IMR-90 (cell line): ENCODE results near the gene MX1.

Experiments
- BHLHE40 ChIP-seq: fragments of 150-350 bp; IDR thresholded peaks from 2 replicates; pipeline ENCODE4 v1.6.1; 2016; ENCODE audit warnings: mild to moderate bottlenecking, low read depth, low read length
- CEBPB ChIP-seq: IDR thresholded peaks from 2 replicates; pipeline ENCODE4 v1.6.1; 2012; ENCODE audit warnings: low read depth, low read length, improper control_type of control experiment
- CHD1 ChIP-seq: IDR thresholded peaks from 2 replicates; pipeline ENCODE4 v1.6.1; 2012; ENCODE audit warnings: low read depth, low read length, improper control_type of control experiment
- CTCF ChIP-seq: conservative IDR thresholded peaks from 2 replicates; pipeline ENCODE4 v1.5.1; 2012; ENCODE audit warnings: mild to moderate bottlenecking, low read depth, low read length, improper control_type of control experiment
- MAFK ChIP-seq: IDR thresholded peaks from 2 replicates; pipeline ENCODE4 v1.6.1; 2012; ENCODE audit warnings: low read depth, low read length, improper control_type of control experiment
- MAZ ChIP-seq: IDR thresholded peaks from 2 replicates; pipeline ENCODE4 v1.6.1; 2012; ENCODE audit warnings: low read depth, mild to moderate bottlenecking, low read length, improper control_type of control experiment, moderate library complexity, borderline replicate concordance
- MXI1 ChIP-seq: IDR thresholded peaks from 2 replicates; pipeline ENCODE4 v1.6.1; 2012; ENCODE audit warnings: low read depth, mild to moderate bottlenecking, low read length, moderate library complexity, borderline replicate concordance
- NFE2L2 ChIP-seq: fragments of 150-350 bp; IDR thresholded peaks from 2 replicates; pipeline ENCODE4 v1.6.1; 2016; ENCODE audit warnings: low read depth, mild to moderate bottlenecking, low read length
- POLR2A ChIP-seq: IDR thresholded peaks from 2 replicates; pipeline ENCODE4 v1.6.1; 2012; ENCODE audit warnings: mild to moderate bottlenecking, low read depth, low read length
- RAD21 ChIP-seq: IDR thresholded peaks from 2 replicates; pipeline ENCODE4 v1.6.1; 2012; ENCODE audit warnings: low read length, improper control_type of control experiment
- RCOR1 ChIP-seq: IDR thresholded peaks from 2 replicates; pipeline ENCODE4 v1.6.1; 2012; ENCODE audit warnings: mild to moderate bottlenecking, low read length, improper control_type of control experiment; ENCODE audit not compliant: insufficient replicate concordance
- SMC3 ChIP-seq: fragments of 150-350 bp; IDR thresholded peaks from 2 replicates; pipeline ENCODE4 v1.6.1; 2016; ENCODE audit warnings: low read depth, mild to moderate bottlenecking, antibody characterized with exemption, low read length, moderate library complexity
- USF2 ChIP-seq: fragments of 150-350 bp; IDR thresholded peaks from 2 replicates; pipeline ENCODE4 v1.6.1; 2017; ENCODE audit warnings: mild to moderate bottlenecking, antibody characterized with exemption, low read length, low read depth

- TF ChIP-seq CEBPB = no peak
- no peak for TF ChIP-seq USF2
- TF ChIP-seq CTCF = no peak
- no peak for TF ChIP-seq MXI1
- TF ChIP-seq RAD21 = no peak
- TF ChIP-seq MAFK = no peak
- no peak for TF ChIP-seq SMC3
- no peak for TF ChIP-seq POLR2A
- TF ChIP-seq MAZ = no peak
- no peak for TF ChIP-seq RCOR1
- TF ChIP-seq BHLHE40 = no peak
- TF ChIP-seq NFE2L2 = no peak
- no peak for TF ChIP-seq CHD1
Observed at GRCh38 chr21:41397471-41397891, 28.6 kb upstream of the MX1 start.
